SK-N-SH treated with all-trans-retinoic acid at 6 μM for 48 hours (cell line): ENCODE results near the gene CRYM.

ENCODE experiments used
- ATAC-seq: fragments of 200-7000 bp; cut with Tn5 transposase; 3 replicates; pipeline ENCODE4 v1.9.1; 2020; ENCODE audit warnings: mild to moderate bottlenecking, moderate library complexity
- ARNTL ChIP-seq: fragments of 450-650 bp; formaldehyde crosslinking; IDR thresholded peaks from 2 replicates; pipeline ENCODE4 v1.5.0; 2020; ENCODE audit warnings: low read depth, mild to moderate bottlenecking, moderate library complexity, borderline replicate concordance
- BACH2 ChIP-seq: fragments of 250-450 bp; sonication (Bioruptor Pico); IDR thresholded peaks from 2 replicates; pipeline ENCODE4 v1.9.0; 2021; ENCODE audit warnings: mild to moderate bottlenecking, borderline replicate concordance
- ESRRG ChIP-seq: fragments of 250-450 bp; sonication (Bioruptor Pico); IDR thresholded peaks from 2 replicates; pipeline ENCODE4 v1.6.1; 2021; ENCODE audit warnings: mild to moderate bottlenecking
- GLIS3 ChIP-seq: fragments of 250-450 bp; sonication (Bioruptor Pico); IDR thresholded peaks from 2 replicates; pipeline ENCODE4 v1.5.0; 2020; ENCODE audit warnings: mild to moderate bottlenecking, moderate library complexity
- ISL1 ChIP-seq: fragments of 250-450 bp; sonication (Bioruptor Pico); IDR thresholded peaks from 2 replicates; pipeline ENCODE4 v2.1.2; 2022; ENCODE audit warnings: mild to moderate bottlenecking, moderate library complexity
- OSR1 ChIP-seq: fragments of 250-450 bp; sonication (Bioruptor Pico); IDR thresholded peaks from 2 replicates; pipeline ENCODE4 v1.8.0; 2022; ENCODE audit warnings: moderate library complexity, mild to moderate bottlenecking, inconsistent platforms
- PATZ1 ChIP-seq: fragments of 250-450 bp; sonication (Bioruptor Pico); IDR thresholded peaks from 2 replicates; pipeline ENCODE4 v1.8.0; 2020; ENCODE audit warnings: mild to moderate bottlenecking, moderate library complexity, borderline replicate concordance
- POU6F1 ChIP-seq: fragments of 250-450 bp; sonication (Bioruptor Pico); IDR thresholded peaks from 2 replicates; pipeline ENCODE4 v1.8.0; 2021; ENCODE audit warnings: low read depth, mild to moderate bottlenecking, moderate library complexity, borderline replicate concordance
- PPARA ChIP-seq: fragments of 250-450 bp; sonication (Bioruptor Pico); IDR thresholded peaks from 2 replicates; pipeline ENCODE4 v1.5.0; 2020; ENCODE audit warnings: mild to moderate bottlenecking, borderline replicate concordance
- RARB ChIP-seq: fragments of 250-450 bp; sonication (Bioruptor Pico); IDR thresholded peaks from 2 replicates; pipeline ENCODE4 v1.8.0; 2021; ENCODE audit warnings: mild to moderate bottlenecking, moderate library complexity
- SNAI2 ChIP-seq: fragments of 250-450 bp; sonication (Bioruptor Pico); IDR thresholded peaks from 2 replicates; pipeline ENCODE4 v1.5.0; 2020; ENCODE audit warnings: mild to moderate bottlenecking, moderate library complexity
- TCF4 ChIP-seq: fragments of 250-450 bp; sonication (Bioruptor Pico); IDR thresholded peaks from 2 replicates; pipeline ENCODE4 v1.8.0; 2021; ENCODE audit warnings: mild to moderate bottlenecking, moderate library complexity, borderline replicate concordance
- TOX ChIP-seq: fragments of 250-450 bp; sonication (Bioruptor Pico); IDR thresholded peaks from 2 replicates; pipeline ENCODE4 v1.8.0; 2021; ENCODE audit warnings: mild to moderate bottlenecking, moderate library complexity, borderline replicate concordance
- ZC3H10 ChIP-seq: fragments of 250-450 bp; sonication (Bioruptor Pico); IDR thresholded peaks from 2 replicates; pipeline ENCODE4 v1.5.1; 2021; ENCODE audit warnings: mild to moderate bottlenecking, moderate library complexity
- ZFP3 ChIP-seq: fragments of 250-450 bp; sonication (Bioruptor Pico); IDR thresholded peaks from 2 replicates; pipeline ENCODE4 v1.5.0; 2020; ENCODE audit warnings: mild to moderate bottlenecking, moderate library complexity
- ZFP30 ChIP-seq: fragments of 450-650 bp; formaldehyde crosslinking; IDR thresholded peaks from 2 replicates; pipeline ENCODE4 v1.5.0; 2022; ENCODE audit warnings: mild to moderate bottlenecking, moderate library complexity
- ZNF565 ChIP-seq: fragments of 450-650 bp; formaldehyde crosslinking; conservative IDR thresholded peaks from 2 replicates; pipeline ENCODE4 v1.5.0; 2020; ENCODE audit warnings: low read depth, mild to moderate bottlenecking, moderate library complexity
- ZNF70 ChIP-seq: fragments of 450-650 bp; formaldehyde crosslinking; IDR thresholded peaks from 2 replicates; pipeline ENCODE4 v1.5.0; 2020; ENCODE audit warnings: mild to moderate bottlenecking, moderate library complexity
- TF ChIP-seq, protein P1 (sequence below): fragments of 250-450 bp; sonication (Bioruptor Pico); IDR thresholded peaks from 2 replicates; pipeline ENCODE4 v1.5.0; 2020; ENCODE audit warnings: mild to moderate bottlenecking, moderate library complexity
- TF ChIP-seq, protein P2 (sequence below): fragments of 250-450 bp; sonication (Bioruptor Pico); IDR thresholded peaks from 2 replicates; pipeline ENCODE4 v1.5.1; 2020; ENCODE audit warnings: low read depth, mild to moderate bottlenecking, moderate library complexity

The CRYM gene

DNA sequence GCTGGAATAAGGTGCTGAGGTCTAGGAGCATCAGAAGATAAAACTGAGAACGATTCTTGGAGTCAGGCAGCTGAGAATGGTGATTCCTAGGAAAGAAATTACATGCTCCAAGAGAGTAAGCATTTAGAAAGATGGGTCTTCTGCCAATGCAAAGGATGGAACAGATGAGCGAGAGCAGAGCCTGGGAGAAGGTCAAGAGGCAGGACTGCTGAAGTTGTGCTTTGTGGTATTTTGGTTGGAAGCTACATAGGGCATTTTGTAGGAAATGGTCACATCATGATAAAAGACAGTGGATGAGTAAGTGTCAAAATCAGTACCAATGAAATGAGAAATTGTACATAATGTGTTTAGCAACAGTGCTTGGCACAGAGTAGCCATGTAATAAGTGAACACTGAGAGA is 1.4 kb upstream of the CRYM start:
- TF ChIP-seq TOX (no peak), ZNF565 (CRISPR knock-in tag) (no peak), OSR1 (no peak), POU6F1 (CRISPR knock-in tag) (no peak), PPARA (CRISPR knock-in tag) (no peak), SNAI2 (CRISPR knock-in tag) (no peak), ZNF70 (CRISPR knock-in tag) (no peak), ESRRG (CRISPR knock-in tag) (no peak), ZC3H10 (CRISPR knock-in tag) (no peak), PATZ1 (CRISPR knock-in tag) (no peak)
- TF ChIP-seq, protein P1, sequence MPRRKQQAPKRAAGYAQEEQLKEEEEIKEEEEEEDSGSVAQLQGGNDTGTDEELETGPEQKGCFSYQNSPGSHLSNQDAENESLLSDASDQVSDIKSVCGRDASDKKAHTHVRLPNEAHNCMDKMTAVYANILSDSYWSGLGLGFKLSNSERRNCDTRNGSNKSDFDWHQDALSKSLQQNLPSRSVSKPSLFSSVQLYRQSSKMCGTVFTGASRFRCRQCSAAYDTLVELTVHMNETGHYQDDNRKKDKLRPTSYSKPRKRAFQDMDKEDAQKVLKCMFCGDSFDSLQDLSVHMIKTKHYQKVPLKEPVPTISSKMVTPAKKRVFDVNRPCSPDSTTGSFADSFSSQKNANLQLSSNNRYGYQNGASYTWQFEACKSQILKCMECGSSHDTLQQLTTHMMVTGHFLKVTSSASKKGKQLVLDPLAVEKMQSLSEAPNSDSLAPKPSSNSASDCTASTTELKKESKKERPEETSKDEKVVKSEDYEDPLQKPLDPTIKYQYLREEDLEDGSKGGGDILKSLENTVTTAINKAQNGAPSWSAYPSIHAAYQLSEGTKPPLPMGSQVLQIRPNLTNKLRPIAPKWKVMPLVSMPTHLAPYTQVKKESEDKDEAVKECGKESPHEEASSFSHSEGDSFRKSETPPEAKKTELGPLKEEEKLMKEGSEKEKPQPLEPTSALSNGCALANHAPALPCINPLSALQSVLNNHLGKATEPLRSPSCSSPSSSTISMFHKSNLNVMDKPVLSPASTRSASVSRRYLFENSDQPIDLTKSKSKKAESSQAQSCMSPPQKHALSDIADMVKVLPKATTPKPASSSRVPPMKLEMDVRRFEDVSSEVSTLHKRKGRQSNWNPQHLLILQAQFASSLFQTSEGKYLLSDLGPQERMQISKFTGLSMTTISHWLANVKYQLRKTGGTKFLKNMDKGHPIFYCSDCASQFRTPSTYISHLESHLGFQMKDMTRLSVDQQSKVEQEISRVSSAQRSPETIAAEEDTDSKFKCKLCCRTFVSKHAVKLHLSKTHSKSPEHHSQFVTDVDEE: no peak
- no peak for ATAC-seq

DNA sequence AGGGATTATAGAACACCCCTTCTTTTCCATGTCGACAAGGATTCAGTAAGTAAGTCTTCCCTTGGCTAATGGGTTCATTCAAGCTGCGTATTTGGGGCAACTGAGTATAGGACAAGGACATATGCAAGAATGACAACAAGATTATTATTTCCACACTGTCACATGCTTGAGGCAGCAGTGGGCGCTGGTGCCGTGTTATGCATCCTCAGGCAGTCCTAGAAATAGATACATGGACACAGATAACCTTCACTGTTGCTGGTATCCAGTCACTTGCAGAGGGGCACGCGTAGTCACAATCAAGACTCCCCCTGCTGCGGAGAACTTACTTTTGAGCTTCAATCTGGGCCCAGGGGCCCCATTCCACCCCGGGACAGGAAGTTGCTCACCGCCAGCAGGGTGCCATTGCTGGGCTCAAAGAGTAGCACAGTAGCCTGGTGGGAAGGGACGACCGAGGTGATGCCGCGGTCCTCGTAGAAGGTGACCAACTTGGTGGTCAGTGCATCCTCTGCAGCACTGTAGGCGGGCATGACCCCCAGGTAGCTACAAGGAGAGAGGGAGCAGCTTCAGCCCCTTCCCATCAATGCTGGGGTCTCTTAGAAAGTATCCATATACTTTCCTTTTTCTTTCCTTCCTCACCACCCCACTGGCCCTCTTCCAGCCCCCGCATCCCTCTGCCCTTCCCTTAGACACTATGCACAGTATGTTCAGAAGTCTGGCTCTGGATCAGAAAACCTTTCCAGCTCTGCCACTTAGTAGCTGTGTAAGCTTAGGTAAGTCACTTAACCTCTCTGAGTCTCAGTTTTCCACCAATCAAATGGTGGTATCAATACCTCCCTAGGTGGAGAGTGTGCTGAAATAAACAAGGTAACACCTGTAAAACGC is 804 bp downstream of the CRYM start:
- no peak for TF ChIP-seq RARB (CRISPR knock-in tag)
- TF ChIP-seq, protein P2, sequence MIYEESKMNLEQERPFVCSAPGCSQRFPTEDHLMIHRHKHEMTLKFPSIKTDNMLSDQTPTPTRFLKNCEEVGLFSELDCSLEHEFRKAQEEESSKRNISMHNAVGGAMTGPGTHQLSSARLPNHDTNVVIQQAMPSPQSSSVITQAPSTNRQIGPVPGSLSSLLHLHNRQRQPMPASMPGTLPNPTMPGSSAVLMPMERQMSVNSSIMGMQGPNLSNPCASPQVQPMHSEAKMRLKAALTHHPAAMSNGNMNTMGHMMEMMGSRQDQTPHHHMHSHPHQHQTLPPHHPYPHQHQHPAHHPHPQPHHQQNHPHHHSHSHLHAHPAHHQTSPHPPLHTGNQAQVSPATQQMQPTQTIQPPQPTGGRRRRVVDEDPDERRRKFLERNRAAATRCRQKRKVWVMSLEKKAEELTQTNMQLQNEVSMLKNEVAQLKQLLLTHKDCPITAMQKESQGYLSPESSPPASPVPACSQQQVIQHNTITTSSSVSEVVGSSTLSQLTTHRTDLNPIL (CRISPR knock-in tag): no peak

DNA sequence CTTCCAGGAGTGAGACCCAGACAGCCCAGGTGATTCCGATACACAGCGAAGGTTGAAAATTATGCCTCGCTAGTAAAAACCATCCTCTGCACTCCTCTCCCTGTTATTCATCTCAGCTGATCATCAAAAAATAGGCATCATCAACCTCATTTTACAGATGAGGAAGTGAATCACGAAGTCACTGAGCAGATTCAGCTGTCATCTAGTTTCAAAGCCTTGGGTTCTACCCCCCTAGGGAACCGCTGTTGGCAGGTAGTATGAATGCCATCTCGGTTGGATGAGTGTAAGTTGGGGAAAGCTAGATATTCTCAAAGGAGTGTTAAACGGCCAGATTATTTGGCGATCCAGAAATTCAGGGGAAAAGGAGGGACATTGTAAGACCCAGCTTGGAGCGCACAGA is 2.0 kb downstream of the CRYM start:
- ATAC-seq: no peak
- no peak for TF ChIP-seq ZFP30 (CRISPR knock-in tag)
- TF ChIP-seq ZNF565 (CRISPR knock-in tag): no peak
- TF ChIP-seq OSR1: no peak
- no peak for TF ChIP-seq GLIS3 (CRISPR knock-in tag)
- TF ChIP-seq RARB (CRISPR knock-in tag): no peak
- TF ChIP-seq TOX: no peak
- TF ChIP-seq PATZ1 (CRISPR knock-in tag): no peak
- TF ChIP-seq, protein P1: no peak
- TF ChIP-seq, protein P2 (CRISPR knock-in tag): no peak
- TF ChIP-seq ZFP3 (CRISPR knock-in tag): no peak
- TF ChIP-seq BACH2 (CRISPR knock-in tag): no peak
- no peak for TF ChIP-seq POU6F1 (CRISPR knock-in tag)
- no peak for TF ChIP-seq TCF4 (CRISPR knock-in tag)
- no peak for TF ChIP-seq ARNTL (CRISPR knock-in tag)
- TF ChIP-seq ISL1 (CRISPR knock-in tag): no peak
- TF ChIP-seq ZNF70 (CRISPR knock-in tag): no peak
- TF ChIP-seq SNAI2 (CRISPR knock-in tag): no peak
- TF ChIP-seq ESRRG (CRISPR knock-in tag): no peak

More for the DNA sequence above, 804 bp downstream of the CRYM start:
- no peak; the same call in 2 of the 3 replicates for ATAC-seq
